GM21619 (cell line): ENCODE measurements around the gene TRIM46.
"Not testable (repeated sequence)": the region's sequence is repeated elsewhere in the genome, so short reads cannot be mapped to it uniquely, and the experiment has no call there.

Experiments
- ATAC-seq: cut with Tn5 transposase; IDR thresholded peaks from one replicate; pipeline ENCODE4 v1.9.1; 2021; ENCODE audit not compliant: unreplicated experiment

TRIM46 gene

GRCh38 chr1:155202731-155203515, 29.3 kb downstream of the TRIM46 start:
- ATAC-seq, result no peak

GRCh38 chr1:155205035-155205434, 31.4 kb downstream of the TRIM46 start:
- no peak for ATAC-seq

- no peak for ATAC-seq
Measured at GRCh38 chr1:155205969-155206593, 32.4 kb downstream of the TRIM46 start.

- peak; percentile 39 for ATAC-seq
Measured at GRCh38 chr1:155206891-155207805, 33.5 kb downstream of the TRIM46 start.

- ATAC-seq, result no peak
Measured at GRCh38 chr1:155207806-155208540, 34.3 kb downstream of the TRIM46 start, which contains the start of gene THBS3. TSS of gene THBS3 (minus strand) at chr1:155207897. CDS start at chr1:155207876, 21 bp downstream.

- peak; percentile 76 for ATAC-seq
Measured at GRCh38 chr1:155208541-155209311, 35.1 kb downstream of the TRIM46 start, which contains the start of gene MTX1. TSS of gene MTX1 (plus strand) at chr1:155208695. CDS start at chr1:155208805, 110 bp downstream.

GRCh38 chr1:155209312-155209721, 35.7 kb downstream of the TRIM46 start:
- ATAC-seq, result no peak

- no peak for ATAC-seq
Measured at GRCh38 chr1:155210314-155211104, 36.9 kb downstream of the TRIM46 start.

- ATAC-seq, result not testable (repeated sequence)
Measured at GRCh38 chr1:155211381-155212050, 37.9 kb downstream of the TRIM46 start.

- ATAC-seq, result not testable (repeated sequence)
Measured at GRCh38 chr1:155212051-155212440, 38.4 kb downstream of the TRIM46 start.

- not testable (repeated sequence) for ATAC-seq
Measured at GRCh38 chr1:155214702-155215101, 41.1 kb downstream of the TRIM46 start.

- ATAC-seq, result no peak
Measured at GRCh38 chr1:155218854-155219591, 45.4 kb downstream of the TRIM46 start.

- no peak for ATAC-seq
Measured at GRCh38 chr1:155219592-155220031, 46.0 kb downstream of the TRIM46 start.

GRCh38 chr1:155220211-155220965, 46.7 kb downstream of the TRIM46 start:
- ATAC-seq, result not testable (repeated sequence)

GRCh38 chr1:155223047-155223446, 49.4 kb downstream of the TRIM46 start:
- no peak for ATAC-seq

GRCh38 chr1:155225404-155225759, 51.7 kb downstream of the TRIM46 start:
- not testable (repeated sequence) for ATAC-seq
